ENCODE data around the gene TENT5C.
"Not testable (repeated sequence)": the region's sequence is repeated elsewhere in the genome, so short reads cannot be mapped to it uniquely, and the experiment has no call there.

The TENT5C gene

DNA sequence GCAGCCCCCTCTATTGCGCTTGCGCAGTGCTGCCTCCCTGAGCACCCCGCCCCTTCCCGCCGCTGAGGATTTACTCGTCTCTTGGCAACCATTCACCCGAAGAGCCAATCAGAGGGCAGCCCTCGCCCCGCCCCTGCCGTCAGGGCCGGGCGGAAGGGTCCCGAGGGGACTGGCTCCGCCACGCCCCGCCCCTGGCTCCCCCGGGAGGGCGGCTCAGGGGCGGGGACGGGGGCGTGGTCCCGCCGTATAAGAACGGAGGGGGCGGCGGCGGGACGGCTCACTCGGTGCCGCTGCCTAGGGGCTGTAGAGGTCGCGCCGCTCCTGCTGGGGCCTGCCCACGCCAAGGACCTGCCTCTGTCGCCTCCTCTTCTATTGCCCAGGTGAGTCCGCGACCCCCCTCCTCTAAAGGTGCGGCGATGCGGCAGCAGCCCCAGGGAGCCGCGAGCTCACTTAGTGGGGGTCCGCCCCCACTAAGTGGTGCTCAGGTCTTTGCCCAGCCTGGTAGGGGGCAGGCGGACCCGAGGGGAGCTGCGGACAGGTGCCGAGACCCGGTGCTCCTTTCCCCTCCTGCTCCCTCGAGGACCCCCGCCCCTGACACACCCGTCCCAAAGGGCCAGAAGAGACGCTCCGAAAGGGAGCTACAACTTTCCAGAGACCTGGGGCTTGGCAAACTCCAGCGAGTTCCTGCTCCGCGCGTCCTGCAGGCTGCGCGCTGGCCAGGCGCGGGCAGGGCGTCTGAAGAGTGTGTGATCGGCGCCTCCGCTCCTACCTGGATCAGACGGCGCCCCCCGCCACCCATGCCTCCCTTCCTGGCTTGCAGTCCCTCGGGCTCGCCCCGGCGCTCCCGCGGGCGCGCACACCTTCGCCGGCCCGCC, at the start of gene TENT5C:
TENT5C (plus strand) TSS at position 275 of the 875 bp plus-strand sequence. CDS start 16,821 bp downstream, outside the sequence.
- Histone ChIP-seq H3K9me3 (ENCODE audit: control insufficient read depth, insufficient read depth, low read length) (no peaks in the 10 kb centered on the region), H4K20me1 (ENCODE audit: control insufficient read depth, insufficient read depth, low read depth, low read length) (no peaks in the 10 kb centered on the region), H3K4me1 (ENCODE audit: control insufficient read depth, low read length) (peaks cover 24% of the 10 kb centered on the region), H3K27me3 (ENCODE audit: control insufficient read depth, low read length) (peaks cover 60% of the 10 kb centered on the region), H3K4me3 (ENCODE audit: low read length) (peak within 1 kb of the TSS; percentile 95), H3K27ac (ENCODE audit: low read depth, low read length) (no peak within 1 kb of the TSS), H3F3A (ENCODE audit: control insufficient read depth, insufficient read depth) (no peaks in the 10 kb centered on the region), H3K36me3 (ENCODE audit: control insufficient read depth, low read length) (no peaks in the 10 kb centered on the region), H3K9me2 (replicated peaks; ENCODE audit: control insufficient read depth, low read length) (no peaks in the 10 kb centered on the region), H3K79me2 (ENCODE audit: control insufficient read depth, low read length) (no peaks in the 10 kb centered on the region), H3K4me2 (ENCODE audit: low read length) (peak within 1 kb of the TSS; percentile 71)
- no peak for TF ChIP-seq EZH2phosphoT487 (IDR thresholded peaks at IDR 0.05; ENCODE audit: borderline replicate concordance, low read length)
- TF ChIP-seq, protein P1, sequence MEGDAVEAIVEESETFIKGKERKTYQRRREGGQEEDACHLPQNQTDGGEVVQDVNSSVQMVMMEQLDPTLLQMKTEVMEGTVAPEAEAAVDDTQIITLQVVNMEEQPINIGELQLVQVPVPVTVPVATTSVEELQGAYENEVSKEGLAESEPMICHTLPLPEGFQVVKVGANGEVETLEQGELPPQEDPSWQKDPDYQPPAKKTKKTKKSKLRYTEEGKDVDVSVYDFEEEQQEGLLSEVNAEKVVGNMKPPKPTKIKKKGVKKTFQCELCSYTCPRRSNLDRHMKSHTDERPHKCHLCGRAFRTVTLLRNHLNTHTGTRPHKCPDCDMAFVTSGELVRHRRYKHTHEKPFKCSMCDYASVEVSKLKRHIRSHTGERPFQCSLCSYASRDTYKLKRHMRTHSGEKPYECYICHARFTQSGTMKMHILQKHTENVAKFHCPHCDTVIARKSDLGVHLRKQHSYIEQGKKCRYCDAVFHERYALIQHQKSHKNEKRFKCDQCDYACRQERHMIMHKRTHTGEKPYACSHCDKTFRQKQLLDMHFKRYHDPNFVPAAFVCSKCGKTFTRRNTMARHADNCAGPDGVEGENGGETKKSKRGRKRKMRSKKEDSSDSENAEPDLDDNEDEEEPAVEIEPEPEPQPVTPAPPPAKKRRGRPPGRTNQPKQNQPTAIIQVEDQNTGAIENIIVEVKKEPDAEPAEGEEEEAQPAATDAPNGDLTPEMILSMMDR (IDR thresholded peaks at IDR 0.05; ENCODE audit: low read depth, low read length, poor library complexity, severe bottlenecking): no peak

DNA sequence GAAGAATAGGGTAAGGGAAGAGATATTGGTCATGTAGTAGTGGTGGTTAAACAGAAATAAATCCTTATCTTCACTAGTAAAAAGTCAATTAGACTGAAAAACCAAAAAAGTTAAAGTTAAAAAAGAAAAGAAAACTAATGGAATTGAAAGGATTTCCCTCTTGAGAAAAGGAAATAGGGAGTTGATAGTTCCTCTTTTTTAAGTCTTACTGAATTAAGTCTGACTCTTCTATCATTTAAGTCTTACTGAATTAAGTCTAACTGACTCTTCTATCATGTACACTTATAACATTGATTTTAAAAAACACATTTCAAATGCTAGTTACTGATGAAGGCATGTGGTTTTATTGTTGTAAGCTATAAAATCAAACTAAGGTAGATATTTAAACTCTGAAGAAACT, 49.5 kb upstream of the TENT5C start:
- no peak overlapping the region for H3K27ac ChIP-seq (ENCODE audit: low read depth, low read length)
- H3K4me2 ChIP-seq (ENCODE audit: low read length): peak overlapping the region; percentile 26
- 0 out of 2 replicates have a peak, but pooled peaks cover 2% of the 10 kb centered on the region for H3F3A ChIP-seq (ENCODE audit: control insufficient read depth, insufficient read depth)
- no peaks in the 10 kb centered on the region for H3K9me3 ChIP-seq (ENCODE audit: control insufficient read depth, insufficient read depth, low read length)
- no peaks in the 10 kb centered on the region for H3K79me2 ChIP-seq (ENCODE audit: control insufficient read depth, low read length)
- no peak overlapping the region for H3K4me3 ChIP-seq (ENCODE audit: low read length)
- peaks cover 13% of the 10 kb centered on the region for H3K4me1 ChIP-seq (ENCODE audit: control insufficient read depth, low read length)
- no peaks in the 10 kb centered on the region for H3K9me2 ChIP-seq (replicated peaks; ENCODE audit: control insufficient read depth, low read length)
- H3K27me3 ChIP-seq (ENCODE audit: control insufficient read depth, low read length): no peaks in the 10 kb centered on the region
- no peaks in the 10 kb centered on the region for H3K36me3 ChIP-seq (ENCODE audit: control insufficient read depth, low read length)
- no peak for TF ChIP-seq EZH2phosphoT487 (IDR thresholded peaks at IDR 0.05; ENCODE audit: borderline replicate concordance, low read length)
- TF ChIP-seq, protein P1 (IDR thresholded peaks at IDR 0.05; ENCODE audit: low read depth, low read length, poor library complexity, severe bottlenecking): no peak
- no peaks in the 10 kb centered on the region for H4K20me1 ChIP-seq (ENCODE audit: control insufficient read depth, insufficient read depth, low read depth, low read length)

DNA sequence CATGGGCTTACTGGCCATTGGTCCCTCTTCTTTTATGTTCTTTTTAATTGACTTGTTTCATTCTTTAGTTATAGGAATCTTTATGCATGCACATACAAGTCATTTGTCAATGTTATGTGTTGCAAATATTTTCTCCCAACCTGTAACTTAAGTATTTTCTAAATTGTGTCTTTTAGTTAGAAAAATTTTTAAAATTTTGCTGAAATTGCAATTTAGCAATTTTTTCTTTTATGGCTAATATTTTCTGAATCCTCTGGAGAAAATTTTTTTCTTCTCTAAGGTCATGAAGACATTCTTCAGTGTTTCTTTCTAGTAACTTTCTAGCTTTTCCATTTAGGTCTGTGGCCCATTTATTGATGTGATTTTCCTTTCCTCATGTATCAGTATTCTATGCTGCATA, 48.9 kb upstream of the TENT5C start:
- H3K9me2 ChIP-seq (replicated peaks; ENCODE audit: control insufficient read depth, low read length): no peaks in the 10 kb centered on the region
- H3F3A ChIP-seq (ENCODE audit: control insufficient read depth, insufficient read depth): 0 out of 2 replicates have a peak, but pooled peaks cover 2% of the 10 kb centered on the region
- no peaks in the 10 kb centered on the region for H4K20me1 ChIP-seq (ENCODE audit: control insufficient read depth, insufficient read depth, low read depth, low read length)
- H3K4me2 ChIP-seq (ENCODE audit: low read length): no peak overlapping the region
- H3K36me3 ChIP-seq (ENCODE audit: control insufficient read depth, low read length): no peaks in the 10 kb centered on the region
- H3K9me3 ChIP-seq (ENCODE audit: control insufficient read depth, insufficient read depth, low read length): no peaks in the 10 kb centered on the region
- H3K4me1 ChIP-seq (ENCODE audit: control insufficient read depth, low read length): peaks cover 13% of the 10 kb centered on the region
- H3K27ac ChIP-seq (ENCODE audit: low read depth, low read length): no peak overlapping the region
- TF ChIP-seq, protein P1 (IDR thresholded peaks at IDR 0.05; ENCODE audit: low read depth, low read length, poor library complexity, severe bottlenecking): no peak
- no peak for TF ChIP-seq EZH2phosphoT487 (IDR thresholded peaks at IDR 0.05; ENCODE audit: borderline replicate concordance, low read length)
- H3K79me2 ChIP-seq (ENCODE audit: control insufficient read depth, low read length): no peaks in the 10 kb centered on the region
- no peaks in the 10 kb centered on the region for H3K27me3 ChIP-seq (ENCODE audit: control insufficient read depth, low read length)
- H3K4me3 ChIP-seq (ENCODE audit: low read length): no peak overlapping the region

GRCh38 chr1:117558451-117558850, 47.4 kb upstream of the TENT5C start:
- not testable (repeated sequence) for H3K4me2 ChIP-seq (ENCODE audit: low read length); H3K4me3 ChIP-seq (ENCODE audit: low read length); H3K36me3 ChIP-seq (ENCODE audit: control insufficient read depth, low read length); H3K79me2 ChIP-seq (ENCODE audit: control insufficient read depth, low read length); H3K9me3 ChIP-seq (ENCODE audit: control insufficient read depth, insufficient read depth, low read length); H3K27ac ChIP-seq (ENCODE audit: low read depth, low read length); H3K9me2 ChIP-seq (replicated peaks; ENCODE audit: control insufficient read depth, low read length); H3F3A ChIP-seq (ENCODE audit: control insufficient read depth, insufficient read depth); H3K27me3 ChIP-seq (ENCODE audit: control insufficient read depth, low read length); H4K20me1 ChIP-seq (ENCODE audit: control insufficient read depth, insufficient read depth, low read depth, low read length)
- H3K4me1 ChIP-seq (ENCODE audit: control insufficient read depth, low read length): peaks cover 13% of the 10 kb centered on the region

Data from DOHH2 (cell line).